Stimulated activated CD4-positive, alpha-beta T cell treated with anti-CD3 and anti-CD28 coated beads, Interleukin-2, amount 100 ng/mL, for 48 hours (primary cell): ENCODE results near the gene ETV6.
"Not testable (repeated sequence)": the region's sequence is repeated elsewhere in the genome, so short reads cannot be mapped to it uniquely, and the experiment has no call there.

ENCODE experiments used
- DNase-seq, 2 donors: peaks; one replicate each; pipeline ENCODE4 v3.0.0-alpha.2; 2020

Gene ETV6

GRCh38 chr12:11649413-11650285 lies at the start of gene ETV6:
Gene ETV6 (plus strand): TSS chr12:11649674. CDS start chr12:11650128, 454 bp downstream.
- peak; percentile 64 to 76 for DNase-seq

GRCh38 chr12:11600199-11600598 lies 49.3 kb upstream of the ETV6 start:
- DNase-seq: no peak

GRCh38 chr12:11601647-11602046 lies 47.8 kb upstream of the ETV6 start:
- no peak for DNase-seq

- DNase-seq: no peak
Observed at GRCh38 chr12:11607313-11608081, 42.0 kb upstream of the ETV6 start.

GRCh38 chr12:11609045-11609444 lies 40.4 kb upstream of the ETV6 start:
- DNase-seq: no peak

- no peak for DNase-seq
Observed at GRCh38 chr12:11615481-11615880, 34.0 kb upstream of the ETV6 start.

GRCh38 chr12:11618046-11618445 lies 31.4 kb upstream of the ETV6 start:
- no peak for DNase-seq

GRCh38 chr12:11621797-11622423 lies 27.6 kb upstream of the ETV6 start:
- DNase-seq: no peak

- DNase-seq: no peak
Observed at GRCh38 chr12:11622876-11623281, 26.6 kb upstream of the ETV6 start.

GRCh38 chr12:11623382-11623781 lies 26.1 kb upstream of the ETV6 start:
- DNase-seq: no peak

- no peak for DNase-seq
Observed at GRCh38 chr12:11624116-11624515, 25.4 kb upstream of the ETV6 start.

GRCh38 chr12:11627709-11628108 lies 21.8 kb upstream of the ETV6 start:
- not testable (repeated sequence) for DNase-seq

- no peak for DNase-seq
Observed at GRCh38 chr12:11628353-11628752, 21.1 kb upstream of the ETV6 start.

- DNase-seq: no peak
Observed at GRCh38 chr12:11630046-11630706, 19.3 kb upstream of the ETV6 start.

GRCh38 chr12:11631288-11631687 lies 18.2 kb upstream of the ETV6 start:
- no peak for DNase-seq

GRCh38 chr12:11631881-11632280 lies 17.6 kb upstream of the ETV6 start:
- not testable (repeated sequence) for DNase-seq

- no peak for DNase-seq
Observed at GRCh38 chr12:11633968-11634367, 15.5 kb upstream of the ETV6 start.

GRCh38 chr12:11635341-11635740 lies 14.1 kb upstream of the ETV6 start:
- DNase-seq: no peak

GRCh38 chr12:11638315-11638916 lies 11.1 kb upstream of the ETV6 start:
- DNase-seq: no peak

GRCh38 chr12:11639454-11639853 lies 10.0 kb upstream of the ETV6 start:
- no peak for DNase-seq

GRCh38 chr12:11641522-11641921 lies 8.0 kb upstream of the ETV6 start:
- no peak for DNase-seq

GRCh38 chr12:11642785-11643184 lies 6.7 kb upstream of the ETV6 start:
- no peak for DNase-seq

GRCh38 chr12:11645391-11645790 lies 4.1 kb upstream of the ETV6 start:
- no peak for DNase-seq
